Loucy (cell line): ENCODE data around the gene RPL29.

ENCODE experiments used
- H2AFZ ChIP-seq: fragments of 200-600 bp; sonication (generic); 2 replicates; pipeline ENCODE4 v1.6.0; 2016; ENCODE audit warnings: antibody characterized with exemption, mild to moderate bottlenecking, low read length, moderate library complexity
- H3F3A ChIP-seq: fragments of 200-600 bp; 2 replicates; pipeline ENCODE4 v1.6.0; 2016; ENCODE audit warnings: antibody characterized with exemption, low read depth, mild to moderate bottlenecking
- H3K27me3 ChIP-seq: fragments of 200-600 bp; sonication (generic); 2 replicates; pipeline ENCODE4 v1.6.1; 2014; ENCODE audit warnings: low read length, mild to moderate bottlenecking; ENCODE audit not compliant: insufficient read depth, poor library complexity, severe bottlenecking
- H3K36me3 ChIP-seq: fragments of 200-600 bp; sonication (generic); 2 replicates; pipeline ENCODE4 v1.6.1; 2016; ENCODE audit warnings: low read length; ENCODE audit not compliant: insufficient read depth
- H3K4me1 ChIP-seq: fragments of 200-600 bp; sonication (generic); 2 replicates; pipeline ENCODE4 v1.5.1; 2014; ENCODE audit warnings: low read length, mild to moderate bottlenecking; ENCODE audit not compliant: insufficient read depth, poor library complexity, severe bottlenecking
- H3K4me2 ChIP-seq: fragments of 200-600 bp; sonication (generic); 2 replicates; pipeline ENCODE4 v1.6.0; 2014; ENCODE audit warnings: antibody characterized with exemption, low read length, low read depth, mild to moderate bottlenecking; ENCODE audit not compliant: poor library complexity, severe bottlenecking
- H3K4me3 ChIP-seq: fragments of 200-600 bp; sonication (generic); 2 replicates; pipeline ENCODE4 v1.5.1; 2014; ENCODE audit warnings: low read length, mild to moderate bottlenecking, mixed read lengths; ENCODE audit not compliant: poor library complexity, severe bottlenecking
- H3K79me2 ChIP-seq: fragments of 200-600 bp; sonication (generic); 2 replicates; pipeline ENCODE4 v1.6.1; 2014; ENCODE audit warnings: low read length; ENCODE audit not compliant: insufficient read depth
- H3K9ac ChIP-seq: fragments of 200-600 bp; sonication (generic); 2 replicates; pipeline ENCODE4 v1.6.0; 2014; ENCODE audit warnings: mild to moderate bottlenecking, low read depth, low read length, moderate library complexity; ENCODE audit not compliant: poor library complexity, severe bottlenecking
- H3K9me2 ChIP-seq: fragments of 200-600 bp; sonication (generic); replicated peaks from 2 replicates; pipeline ENCODE4 v1.6.1; 2016; ENCODE audit warnings: low read depth, low read length, mixed read lengths
- H3K9me3 ChIP-seq: fragments of 200-600 bp; sonication (generic); 2 replicates; pipeline ENCODE4 v1.6.1; 2014; ENCODE audit warnings: mild to moderate bottlenecking, antibody characterized with exemption, low read length, low read depth; ENCODE audit not compliant: insufficient read depth
- H4K20me1 ChIP-seq: fragments of 200-600 bp; sonication (generic); 2 replicates; pipeline ENCODE4 v1.6.0; 2014; ENCODE audit warnings: antibody characterized with exemption, low read length, mild to moderate bottlenecking; ENCODE audit not compliant: insufficient read depth, poor library complexity, severe bottlenecking
- EZH2phosphoT487 ChIP-seq: fragments of 200-600 bp; IDR thresholded peaks from 2 replicates; pipeline ENCODE4 v1.6.1; 2018; ENCODE audit warnings: antibody characterized with exemption, mild to moderate bottlenecking, moderate library complexity, borderline replicate concordance
- TF ChIP-seq, protein P1 (sequence below): fragments of 200-600 bp; sonication (generic); conservative IDR thresholded peaks from 2 replicates; pipeline ENCODE4 v1.5.1; 2014; ENCODE audit warnings: mild to moderate bottlenecking, antibody characterized with exemption, low read length

RPL29 gene

DNA sequence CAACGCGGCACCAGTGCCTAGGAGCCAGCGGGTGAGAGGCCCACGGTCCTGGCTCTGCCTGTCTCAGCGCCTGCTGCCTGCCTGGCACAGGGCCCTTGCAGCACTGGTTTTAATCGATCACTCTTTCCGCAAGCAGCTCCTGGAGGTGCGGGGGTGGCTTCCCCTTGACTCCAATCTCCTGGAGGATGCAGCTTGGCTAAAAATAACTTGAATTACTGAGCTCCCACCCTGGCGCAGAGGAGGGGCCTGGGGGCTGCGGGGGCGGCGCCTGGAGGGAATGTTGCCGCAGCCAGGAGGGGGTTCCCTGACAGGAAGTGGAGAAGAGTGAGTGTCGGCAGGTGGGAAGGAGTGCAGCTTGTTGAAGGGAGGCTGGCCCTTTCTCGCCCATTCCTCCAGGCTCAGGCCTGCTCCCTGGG, 9.9 kb upstream of the RPL29 start:
- H2AFZ ChIP-seq, result no peak overlapping the region; the same call in 1 of the 2 replicates

DNA sequence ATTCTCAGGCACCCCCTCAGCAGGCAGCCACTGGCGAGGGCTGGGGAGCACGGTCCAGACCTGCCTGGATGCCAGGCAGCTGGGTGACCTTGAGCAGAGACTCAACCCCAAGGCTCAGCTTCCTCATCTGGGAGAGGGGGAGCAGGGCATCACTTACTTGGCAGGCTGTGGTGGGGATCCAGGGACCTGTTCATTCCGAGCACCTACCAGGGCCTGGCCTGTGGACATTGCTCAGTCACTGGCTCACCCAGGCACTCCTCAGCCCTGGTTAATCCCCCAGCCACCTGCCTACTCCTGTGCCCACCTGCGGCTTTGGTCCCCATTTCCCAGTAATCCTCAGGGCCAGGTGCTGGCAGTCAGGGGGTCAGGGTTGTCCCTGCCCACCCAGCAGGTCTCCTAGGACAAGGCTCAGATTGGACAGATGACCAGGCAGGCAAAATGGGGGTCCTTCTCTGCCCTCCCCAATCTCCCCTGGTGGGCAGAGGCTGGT, 9.3 kb upstream of the RPL29 start:
- no peak for TF ChIP-seq EZH2phosphoT487
- TF ChIP-seq, protein P1, sequence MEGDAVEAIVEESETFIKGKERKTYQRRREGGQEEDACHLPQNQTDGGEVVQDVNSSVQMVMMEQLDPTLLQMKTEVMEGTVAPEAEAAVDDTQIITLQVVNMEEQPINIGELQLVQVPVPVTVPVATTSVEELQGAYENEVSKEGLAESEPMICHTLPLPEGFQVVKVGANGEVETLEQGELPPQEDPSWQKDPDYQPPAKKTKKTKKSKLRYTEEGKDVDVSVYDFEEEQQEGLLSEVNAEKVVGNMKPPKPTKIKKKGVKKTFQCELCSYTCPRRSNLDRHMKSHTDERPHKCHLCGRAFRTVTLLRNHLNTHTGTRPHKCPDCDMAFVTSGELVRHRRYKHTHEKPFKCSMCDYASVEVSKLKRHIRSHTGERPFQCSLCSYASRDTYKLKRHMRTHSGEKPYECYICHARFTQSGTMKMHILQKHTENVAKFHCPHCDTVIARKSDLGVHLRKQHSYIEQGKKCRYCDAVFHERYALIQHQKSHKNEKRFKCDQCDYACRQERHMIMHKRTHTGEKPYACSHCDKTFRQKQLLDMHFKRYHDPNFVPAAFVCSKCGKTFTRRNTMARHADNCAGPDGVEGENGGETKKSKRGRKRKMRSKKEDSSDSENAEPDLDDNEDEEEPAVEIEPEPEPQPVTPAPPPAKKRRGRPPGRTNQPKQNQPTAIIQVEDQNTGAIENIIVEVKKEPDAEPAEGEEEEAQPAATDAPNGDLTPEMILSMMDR, result no peak
- no peaks in the 10 kb centered on the region for H3K27me3 ChIP-seq
- no peak overlapping the region for H3K4me2 ChIP-seq
- H3F3A ChIP-seq, result no peaks in the 10 kb centered on the region
- H3K4me3 ChIP-seq, result no peak overlapping the region
- peaks cover 15% of the 10 kb centered on the region for H3K4me1 ChIP-seq
- H3K9ac ChIP-seq, result peak overlapping the region; percentile 18
- no peak overlapping the region for H2AFZ ChIP-seq
- no peaks in the 10 kb centered on the region for H3K9me2 ChIP-seq
- no peaks in the 10 kb centered on the region for H3K9me3 ChIP-seq
- H4K20me1 ChIP-seq, result no peaks in the 10 kb centered on the region
- no peaks in the 10 kb centered on the region for H3K36me3 ChIP-seq
- no peaks in the 10 kb centered on the region for H3K79me2 ChIP-seq

More for the DNA sequence above, 9.9 kb upstream of the RPL29 start:
- Histone ChIP-seq H3K79me2 (no peaks in the 10 kb centered on the region), H3K9me2 (no peaks in the 10 kb centered on the region), H3K4me1 (peaks cover 15% of the 10 kb centered on the region), H3K27me3 (no peaks in the 10 kb centered on the region), H3K4me3 (no peak overlapping the region), H3K4me2 (no peak overlapping the region), H4K20me1 (no peaks in the 10 kb centered on the region), H3K9me3 (no peaks in the 10 kb centered on the region), H3K36me3 (no peaks in the 10 kb centered on the region), H3K9ac (peak overlapping the region; percentile 47), H3F3A (no peaks in the 10 kb centered on the region)
- TF ChIP-seq EZH2phosphoT487, result no peak
- TF ChIP-seq, protein P1, result no peak

DNA sequence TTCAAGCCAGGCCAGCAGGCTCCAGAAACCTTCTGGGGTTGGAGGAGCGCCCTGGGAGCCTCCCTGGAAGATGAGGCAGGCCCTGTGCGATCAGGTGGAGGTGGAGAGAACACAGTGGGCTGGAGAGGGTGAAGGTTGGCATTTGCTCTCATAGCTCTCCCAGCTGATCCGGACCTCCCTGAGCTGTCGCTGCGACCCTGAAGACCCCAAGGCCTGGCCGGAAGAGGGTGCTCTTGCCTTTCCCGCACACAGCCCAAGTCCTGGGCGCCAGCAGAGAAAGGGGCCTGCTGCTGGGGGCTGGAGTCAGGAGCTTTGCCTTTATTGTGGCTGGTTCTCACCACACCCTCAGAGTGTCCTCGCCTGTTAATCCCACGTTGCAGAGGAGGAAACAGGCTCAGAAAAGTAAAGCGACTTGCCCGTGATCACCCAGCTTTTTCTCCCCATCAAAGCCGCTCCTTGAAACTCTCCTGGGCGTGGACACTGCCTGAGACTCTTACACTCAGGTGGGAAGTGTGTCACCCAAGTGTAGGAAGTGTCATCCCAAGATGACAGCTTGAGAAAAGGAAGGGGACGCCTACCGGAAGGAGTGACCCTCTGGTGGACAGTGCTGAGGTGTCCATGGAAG, 8.6 kb upstream of the RPL29 start:
- Histone ChIP-seq H4K20me1 (no peaks in the 10 kb centered on the region), H3K4me2 (peak overlapping the region; percentile 11), H3K4me3 (no peak overlapping the region), H3F3A (no peaks in the 10 kb centered on the region), H2AFZ (peak overlapping the region; percentile 56; the same call in 1 of the 2 replicates), H3K27me3 (no peaks in the 10 kb centered on the region), H3K4me1 (peaks cover 15% of the 10 kb centered on the region), H3K9me2 (no peaks in the 10 kb centered on the region), H3K9ac (peak overlapping the region; percentile 18), H3K36me3 (no peaks in the 10 kb centered on the region), H3K9me3 (no peaks in the 10 kb centered on the region), H3K79me2 (no peaks in the 10 kb centered on the region)
- TF ChIP-seq EZH2phosphoT487, result no peak
- TF ChIP-seq, protein P1, result peak; percentile 55
